C4-2B (cell line): ENCODE measurements around the gene ADAMTS7.

Source experiments
- CTCF ChIP-seq: fragments of 450-650 bp; conservative IDR thresholded peaks from 2 replicates; pipeline ENCODE4 v1.5.1; 2017; ENCODE audit warnings: mild to moderate bottlenecking
- ZFX ChIP-seq: fragments of 450-650 bp; IDR thresholded peaks from 2 replicates; pipeline ENCODE4 v1.6.1; 2017

GRCh38 chr15:78767331-78767951, 43.8 kb downstream of the ADAMTS7 start:
- TF ChIP-seq CTCF (no peak), ZFX (no peak)
